Skeletal muscle tissue (tissue), 4 donors: ENCODE measurements around the gene ALMS1. TPM values are rescaled to one million over a fixed set of nuclear protein-coding genes. Genes with fewer than 3 reads are reported as not detected.
"Not testable (repeated sequence)": the region's sequence is repeated elsewhere in the genome, so short reads cannot be mapped to it uniquely, and the experiment has no call there.

Source experiments
- H3K27ac ChIP-seq: one replicate; pipeline ENCODE4 v1.7.0; 2013; ENCODE audit warnings: mild to moderate bottlenecking, low read depth, low read length, inconsistent platforms
- H3K27me3 ChIP-seq, 3 donors: one replicate each; pipeline ENCODE4 v1.7.0; 2013; ENCODE audit warnings: low read length in 3 of 3; ENCODE audit not compliant: control insufficient read depth in 3 of 3, insufficient read depth in 3 of 3
- H3K36me3 ChIP-seq, 3 donors: one replicate each; pipeline ENCODE4 v1.7.0; 2013; ENCODE audit warnings: low read length in 3 of 3; ENCODE audit not compliant: control insufficient read depth in 3 of 3, insufficient read depth in 3 of 3
- H3K4me1 ChIP-seq, 3 donors: one replicate each; pipeline ENCODE4 v1.7.0; 2013; ENCODE audit warnings: low read length in 3 of 3, mild to moderate bottlenecking in 3 of 3; ENCODE audit not compliant: control insufficient read depth in 3 of 3, insufficient read depth in 3 of 3
- H3K4me3 ChIP-seq, 3 donors: one replicate each; pipeline ENCODE4 v1.7.0; 2013; ENCODE audit warnings: low read length in 3 of 3
- H3K9ac ChIP-seq, 3 donors: one replicate each; pipeline ENCODE4 v1.7.0; 2013; ENCODE audit warnings: low read length in 3 of 3, mild to moderate bottlenecking in 3 of 3, moderate library complexity in 2 of 3, low read depth in 1 of 3
- H3K9me3 ChIP-seq, 3 donors: one replicate each; pipeline ENCODE4 v1.7.0; 2013; ENCODE audit warnings: low read length in 3 of 3; ENCODE audit not compliant: control insufficient read depth in 3 of 3
- total RNA-seq: library from RNA; depleted of rRNA; stranded (reverse); fragments of >200 nt; gene quantifications from one replicate; pipeline ENCODE4 v1.2.3, GENCODE V29; 2014
- donor health status: Osteomylitis.

The ALMS1 gene
- total RNA-seq, 1 donor from 2014 or later = 17.7 TPM

DNA sequence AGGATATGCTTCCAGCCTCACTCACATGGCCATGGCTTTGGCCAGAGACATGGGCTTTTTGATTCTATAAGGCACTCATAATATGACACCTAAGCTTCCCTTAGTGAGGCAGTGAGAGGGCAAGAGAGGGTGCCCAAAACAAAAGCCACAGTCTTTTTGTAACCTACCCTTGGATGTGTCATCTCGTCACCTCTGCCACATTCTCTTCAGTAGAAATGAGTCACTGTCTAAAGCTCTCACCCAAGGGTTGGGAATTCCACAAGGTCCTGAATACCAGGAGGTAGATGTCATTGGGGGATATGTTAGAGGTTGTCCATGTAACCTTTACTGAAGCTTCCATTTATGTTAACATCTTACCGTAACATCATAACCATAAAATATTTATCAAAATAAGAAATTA is 108.4 kb downstream of the ALMS1 start:
- H3K4me3 ChIP-seq = no peak overlapping the region
- H3K27me3 ChIP-seq = no peaks in the 10 kb centered on the region
- H3K9ac ChIP-seq = no peak overlapping the region
- no peaks in the 10 kb centered on the region for H3K9me3 ChIP-seq
- H3K36me3 ChIP-seq = peaks cover 8 to 19% (median 8%) of the 10 kb centered on the region in 3 donors
- no peak overlapping the region for H3K27ac ChIP-seq
- no peaks in the 10 kb centered on the region for H3K4me1 ChIP-seq

DNA sequence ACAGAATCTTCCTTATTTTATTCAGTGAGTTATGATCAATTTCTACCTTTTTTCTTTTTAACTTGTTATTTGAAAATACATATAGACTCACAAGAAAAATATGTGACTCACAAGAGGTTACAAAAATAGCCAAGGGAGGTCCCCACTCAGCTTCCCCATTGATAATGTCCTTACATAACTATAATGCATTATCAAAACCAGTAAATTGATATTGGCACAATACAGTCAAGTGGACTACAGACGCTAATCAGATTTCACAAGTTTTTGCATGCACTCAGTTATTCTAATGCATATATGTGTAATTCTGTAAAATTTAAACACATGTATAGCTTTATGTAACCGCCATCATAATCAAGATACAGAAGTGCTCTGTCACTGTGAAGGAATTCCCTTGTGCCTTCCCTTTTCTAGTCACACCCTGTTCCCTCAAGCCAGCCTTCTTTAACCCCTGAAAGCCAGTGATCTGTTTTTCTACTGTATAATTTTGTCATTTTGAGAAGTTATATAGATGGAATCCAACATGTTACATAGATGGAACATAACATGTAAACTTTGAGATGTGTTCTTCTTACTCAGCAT is 118.4 kb downstream of the ALMS1 start:
- Histone ChIP-seq H3K4me3 (no peak overlapping the region), H3K9ac (no peak overlapping the region), H3K9me3 (peaks cover 0 to 2% (median 0%) of the 10 kb centered on the region in 3 donors), H3K27ac (no peak overlapping the region), H3K36me3 (no peaks in the 10 kb centered on the region), H3K27me3 (no peaks in the 10 kb centered on the region), H3K4me1 (no peaks in the 10 kb centered on the region)

DNA sequence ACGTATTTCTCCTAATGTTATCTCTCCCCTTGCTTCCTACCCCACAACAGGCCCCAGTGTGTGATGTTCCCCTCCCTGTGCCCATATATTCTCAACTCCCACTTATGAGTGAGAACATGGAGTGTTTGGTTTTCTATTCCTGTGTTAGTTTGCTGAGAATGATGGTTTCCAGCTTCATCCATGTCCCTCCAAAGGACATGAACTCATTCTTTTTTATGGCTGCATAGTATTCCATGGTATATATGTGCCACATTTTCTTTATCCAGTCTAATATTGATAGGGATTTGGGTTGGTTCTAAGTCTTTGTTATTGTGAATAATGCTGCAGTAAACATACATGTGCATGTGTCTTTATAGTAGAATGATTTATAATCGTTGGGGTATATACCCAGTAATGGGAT is 119.2 kb downstream of the ALMS1 start:
- H3K9ac ChIP-seq, H3K4me1 ChIP-seq, H3K27me3 ChIP-seq, H3K9me3 ChIP-seq, H3K27ac ChIP-seq, H3K36me3 ChIP-seq, H3K4me3 ChIP-seq: not testable (repeated sequence)

DNA sequence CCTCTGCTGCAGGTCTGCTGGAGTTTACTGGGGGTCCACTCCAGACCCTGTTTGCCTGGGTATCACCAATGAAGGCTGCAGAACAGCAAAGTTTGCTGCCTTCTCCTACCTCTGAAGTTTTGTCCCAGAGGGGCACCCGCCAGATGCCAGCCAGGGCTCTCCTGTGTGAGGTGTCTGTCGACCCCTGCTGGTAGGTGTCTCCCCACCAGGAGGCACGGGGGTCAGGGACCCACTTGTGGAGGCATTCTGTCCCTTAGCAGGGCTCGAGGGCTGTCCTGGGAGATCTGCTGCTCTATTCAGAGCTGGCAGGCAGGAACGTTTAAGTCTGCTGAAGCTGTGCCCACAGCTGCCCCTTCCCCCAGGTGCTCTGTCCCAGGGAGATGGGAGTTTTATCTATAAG is 124.8 kb downstream of the ALMS1 start:
- not testable (repeated sequence) for H3K27ac ChIP-seq, H3K4me1 ChIP-seq, H3K27me3 ChIP-seq, H3K9ac ChIP-seq, H3K4me3 ChIP-seq, H3K36me3 ChIP-seq, H3K9me3 ChIP-seq

DNA sequence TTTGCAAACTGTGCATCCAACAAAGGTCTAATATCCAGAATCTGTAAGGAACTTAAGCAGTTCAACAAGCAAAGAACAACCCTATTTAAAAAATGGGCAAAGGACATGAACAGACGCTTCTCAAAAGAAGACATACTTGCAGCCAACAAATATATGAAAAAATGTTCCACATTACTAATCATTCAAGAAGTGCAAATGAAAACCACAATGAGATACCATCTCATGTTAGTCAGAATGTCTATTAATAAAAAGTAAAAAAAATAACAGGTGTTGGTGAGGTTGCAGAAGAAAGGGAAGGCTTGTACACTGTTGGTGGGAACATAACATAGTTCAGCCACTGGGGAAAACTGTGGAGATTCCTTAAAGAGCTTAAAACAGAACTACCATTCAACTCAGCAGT is 130.4 kb downstream of the ALMS1 start:
- Histone ChIP-seq H3K27ac (no peak overlapping the region), H3K9ac (no peak overlapping the region), H3K27me3 (no peaks in the 10 kb centered on the region), H3K4me1 (no peaks in the 10 kb centered on the region), H3K36me3 (peaks cover 5 to 14% (median 6%) of the 10 kb centered on the region in 3 donors), H3K9me3 (peaks cover 0 to 4% (median 2%) of the 10 kb centered on the region in 3 donors), H3K4me3 (no peak overlapping the region)

DNA sequence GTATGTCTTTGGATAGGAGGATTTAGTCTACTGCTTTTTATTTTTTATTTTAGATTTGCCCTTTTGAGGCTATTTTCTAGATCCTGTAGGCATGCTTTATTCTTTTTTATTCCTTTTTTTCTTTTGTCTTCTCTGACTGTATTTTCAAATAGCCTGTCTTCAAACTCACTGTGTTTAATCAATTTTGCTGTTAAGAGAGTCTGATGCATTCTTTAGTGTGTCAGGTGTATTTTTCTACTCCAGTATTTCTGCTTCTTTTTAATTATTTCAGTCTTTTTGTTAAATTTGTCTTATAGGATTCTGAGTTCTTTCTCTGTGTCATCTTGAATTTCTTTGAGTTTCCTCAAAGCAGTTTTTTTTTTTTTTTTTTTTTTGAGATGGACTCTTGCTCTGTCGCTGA is 143.1 kb downstream of the ALMS1 start:
- peaks cover 0 to 18% (median 3%) of the 10 kb centered on the region in 3 donors for H3K36me3 ChIP-seq
- H3K27me3 ChIP-seq = no peaks in the 10 kb centered on the region
- no peak overlapping the region for H3K9ac ChIP-seq
- H3K27ac ChIP-seq = no peak overlapping the region
- no peaks in the 10 kb centered on the region for H3K4me1 ChIP-seq
- H3K4me3 ChIP-seq = no peak overlapping the region
- H3K9me3 ChIP-seq = no peaks in the 10 kb centered on the region

DNA sequence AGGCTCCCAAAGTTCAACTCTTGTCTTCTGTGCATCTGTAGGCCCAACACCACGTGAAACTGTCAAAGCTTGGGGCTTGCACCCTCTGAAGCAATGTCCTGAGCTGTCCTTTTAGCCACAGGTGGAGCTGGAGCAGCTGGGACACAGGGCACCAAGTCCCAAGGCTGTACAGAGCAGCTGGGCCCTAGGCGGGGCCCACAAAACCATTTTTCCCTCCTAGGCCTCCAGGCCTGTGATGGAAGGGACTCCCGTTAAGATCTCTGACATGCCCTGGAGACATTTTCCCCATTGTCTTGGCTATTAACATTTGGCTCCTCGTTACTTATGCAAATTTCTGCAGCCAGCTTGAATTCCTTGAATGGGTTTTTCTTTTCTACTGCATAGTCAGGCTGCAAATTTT is 145.1 kb downstream of the ALMS1 start:
- not testable (repeated sequence) for H3K4me3 ChIP-seq, H3K9ac ChIP-seq, H3K4me1 ChIP-seq, H3K27ac ChIP-seq, H3K9me3 ChIP-seq, H3K27me3 ChIP-seq
- H3K36me3 ChIP-seq = peaks cover 0 to 16% (median 3%) of the 10 kb centered on the region in 3 donors

DNA sequence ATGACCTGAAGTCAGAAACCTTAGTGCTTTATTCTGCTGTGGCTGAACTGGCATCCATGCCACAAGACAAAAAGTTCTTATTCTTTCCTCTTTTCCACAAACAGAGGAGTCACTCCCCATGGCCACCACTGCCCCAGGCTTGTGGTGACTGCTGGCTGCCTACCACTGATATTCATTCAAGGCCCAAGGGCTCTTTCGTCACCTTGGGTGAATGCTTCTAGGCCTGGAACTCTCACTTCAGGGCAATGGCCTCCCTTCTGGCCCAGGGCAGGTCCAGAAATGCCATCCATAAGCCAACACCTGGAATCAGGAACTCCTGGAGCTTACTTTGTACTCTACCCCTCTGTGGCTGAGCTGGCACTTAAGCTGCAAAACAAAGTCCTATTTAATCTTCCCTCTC is 146.7 kb downstream of the ALMS1 start:
- Histone ChIP-seq H3K36me3 (peaks cover under 1 to 19% (median 3%) of the 10 kb centered on the region in 3 donors), H3K9ac (no peak overlapping the region), H3K9me3 (no peaks in the 10 kb centered on the region), H3K4me3 (no peak overlapping the region), H3K4me1 (no peaks in the 10 kb centered on the region), H3K27ac (no peak overlapping the region), H3K27me3 (no peaks in the 10 kb centered on the region)

DNA sequence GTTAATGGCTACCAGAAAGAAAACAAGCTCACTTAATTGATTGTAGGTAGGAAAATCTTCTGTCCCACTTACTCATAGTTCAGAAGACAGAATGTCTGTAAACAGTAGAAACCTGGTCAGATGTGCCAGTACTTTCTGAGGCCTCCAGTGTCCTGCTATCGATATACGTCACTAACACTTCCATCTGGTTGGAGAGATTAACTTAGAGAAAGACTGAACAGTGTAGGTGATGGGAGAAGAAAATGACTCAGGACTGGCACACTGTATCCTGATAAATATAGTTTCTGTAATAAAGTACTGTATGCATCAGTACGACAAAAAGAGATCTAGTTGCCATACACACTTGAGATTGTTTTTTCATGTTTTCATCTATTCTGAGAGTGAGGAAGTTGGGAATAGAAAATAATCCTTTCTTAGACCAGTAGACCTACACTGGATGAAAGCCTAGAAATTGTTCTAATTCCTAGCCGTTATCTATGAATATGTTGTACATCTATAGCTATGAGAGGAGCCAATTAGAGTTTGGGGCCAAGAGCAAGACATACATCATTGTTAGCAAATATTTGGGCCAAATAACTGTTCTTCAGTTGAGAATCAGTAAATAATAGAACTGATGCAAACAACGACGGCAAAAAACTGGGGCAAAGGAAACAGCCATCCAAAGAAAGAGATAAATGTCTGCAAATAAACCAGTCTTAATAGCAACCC is 150.7 kb downstream of the ALMS1 start:
- H3K4me3 ChIP-seq = no peak overlapping the region
- H3K9ac ChIP-seq = no peak overlapping the region
- H3K9me3 ChIP-seq = peaks cover 0 to 3% (median 0%) of the 10 kb centered on the region in 3 donors
- peaks cover 3 to 16% (median 3%) of the 10 kb centered on the region in 3 donors for H3K36me3 ChIP-seq
- no peaks in the 10 kb centered on the region for H3K4me1 ChIP-seq
- H3K27ac ChIP-seq = no peak overlapping the region
- no peaks in the 10 kb centered on the region for H3K27me3 ChIP-seq

DNA sequence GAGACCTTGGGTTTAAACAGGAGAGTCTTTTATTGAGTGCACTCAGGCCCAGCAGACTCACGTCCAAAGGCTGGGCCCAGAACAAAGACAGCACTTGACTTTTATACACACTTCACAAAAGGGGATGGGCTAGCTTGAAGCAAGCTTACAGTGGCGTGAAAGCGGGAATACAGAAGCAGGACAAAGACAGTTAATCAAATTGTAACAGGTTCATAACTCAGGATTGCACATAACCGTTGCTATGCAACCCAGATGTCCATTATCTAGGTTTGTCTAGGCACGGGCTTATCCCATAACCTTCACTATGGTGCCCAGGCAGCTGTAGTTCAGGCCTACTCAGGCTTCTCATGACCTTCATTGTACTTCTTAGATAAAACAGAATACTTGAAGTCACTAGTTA is 175.2 kb downstream of the ALMS1 start:
- H3K27me3 ChIP-seq, H3K4me1 ChIP-seq, H3K4me3 ChIP-seq, H3K9me3 ChIP-seq, H3K27ac ChIP-seq, H3K9ac ChIP-seq: not testable (repeated sequence)
- peaks cover 0 to 17% (median 5%) of the 10 kb centered on the region in 3 donors for H3K36me3 ChIP-seq
